Uterus (tissue), 4 donors: Measurements from ENCODE around the gene EP300. TPM values are rescaled to one million over a fixed set of nuclear protein-coding genes. Genes with fewer than 3 reads are reported as not detected.

Experiments used
- DNase-seq, 2 donors: peaks; one replicate each; pipeline ENCODE4 v3.0.0-alpha.2; 2019 to 2020
- H3K27ac ChIP-seq, 2 donors: fragments of 200-600 bp; sonication (generic); 1 replicate in 1 of 2; 2 replicates in 1 of 2; pipeline ENCODE4 v1.5.1; 2016 to 2018
- H3K27me3 ChIP-seq, 2 donors: fragments of 200-600 bp; sonication (generic); one replicate each; pipeline ENCODE4 v1.5.1; 2018 to 2019; ENCODE audit warnings: control low read depth in 1 of 2
- H3K36me3 ChIP-seq, 2 donors: fragments of 200-600 bp; sonication (generic); one replicate each; pipeline ENCODE4 v1.5.1; 2019; ENCODE audit warnings: control low read depth in 1 of 2
- H3K4me1 ChIP-seq, 2 donors: fragments of 200-600 bp; sonication (generic); one replicate each; pipeline ENCODE4 v1.5.1; 2018 to 2019; ENCODE audit warnings: control low read depth in 1 of 2
- H3K4me3 ChIP-seq, 2 donors: fragments of 200-600 bp; sonication (generic); 1 replicate in 1 of 2; 2 replicates in 1 of 2; pipeline ENCODE4 v1.5.1; 2018 to 2019; ENCODE audit warnings: mild to moderate bottlenecking in 1 of 2
- H3K9me3 ChIP-seq, 2 donors: fragments of 200-600 bp; sonication (generic); one replicate each; pipeline ENCODE4 v1.5.1; 2019; ENCODE audit warnings: control low read depth in 1 of 2
- CTCF ChIP-seq, 4 experiments: fragments of 200-600 bp in 2 of 4; fragments of 450-650 bp in 2 of 4; sonication (generic) in 2 of 4; IDR thresholded peaks; one replicate each; pipeline ENCODE4 v1.5.1; 2016 to 2019; ENCODE audit warnings: antibody characterized with exemption in 4 of 4, mild to moderate bottlenecking in 2 of 4, moderate library complexity in 1 of 4
- POLR2A ChIP-seq, 2 donors: fragments of 450-650 bp; IDR thresholded peaks; one replicate each; pipeline ENCODE4 v1.6.1; 2016; ENCODE audit warnings: antibody characterized with exemption in 2 of 2, mild to moderate bottlenecking in 1 of 2, moderate library complexity in 1 of 2
- intact Hi-C: fragments of 100-400 bp; cut with DNase I; formaldehyde crosslinking; loops from one replicate; pipeline ENCODE4 v1.15.1; 2023; ENCODE audit warnings: low total_unique reads
- total RNA-seq, 4 donors: library from RNA; depleted of rRNA in 3 of 4; stranded (reverse); fragments of >200 nt in 3 of 4; gene quantifications; one replicate each; pipeline versions ENCODE4 v1.1.0 to v1.2.4, GENCODE V29; 2014 to 2023
- donor health status: DM: yes; HTN: yes; CAD: no.

Gene EP300
- total RNA-seq, 4 donors from 2014 or later, result 18.8 to 116 (median 72.5) TPM

- intact Hi-C loops, result no loop called here
- Histone ChIP-seq H3K27me3 (no peaks in the 10 kb centered on the region), H3K4me3 (no peak overlapping the region), H3K9me3 (no peaks in the 10 kb centered on the region), H3K27ac (peak overlapping the region; percentile 68 to 69), H3K4me1 (no peaks in the 10 kb centered on the region), H3K36me3 (no peaks in the 10 kb centered on the region)
- peak; percentile 58 to 67 for DNase-seq
- no peak for TF ChIP-seq CTCF (IDR thresholded peaks at IDR 0.05)
- peak in 1 of 2 donors; percentile 32 for TF ChIP-seq POLR2A (IDR thresholded peaks at IDR 0.05)
These were observed 125.3 kb downstream of the EP300 start for GRCh38 chr22:41217553-41218157.

GRCh38 chr22:41222846-41223507, 130.6 kb downstream of the EP300 start:
- Histone ChIP-seq H3K27me3 (no peaks in the 10 kb centered on the region), H3K4me3 (no peak overlapping the region), H3K27ac (no peak overlapping the region), H3K9me3 (no peaks in the 10 kb centered on the region), H3K4me1 (no peaks in the 10 kb centered on the region), H3K36me3 (no peaks in the 10 kb centered on the region)
- intact Hi-C loops, result no loop called here
- no peak for DNase-seq
- TF ChIP-seq CTCF (IDR thresholded peaks at IDR 0.05) (no peak), POLR2A (IDR thresholded peaks at IDR 0.05) (no peak)

- DNase-seq, result no peak
- intact Hi-C loops, result no loop called here
- no peaks in the 10 kb centered on the region for H3K27me3 ChIP-seq
- TF ChIP-seq POLR2A (IDR thresholded peaks at IDR 0.05), result no peak
- TF ChIP-seq CTCF (IDR thresholded peaks at IDR 0.05), result no peak
- no peaks in the 10 kb centered on the region for H3K4me1 ChIP-seq
- no peak overlapping the region for H3K27ac ChIP-seq
- H3K9me3 ChIP-seq, result no peaks in the 10 kb centered on the region
- no peak overlapping the region for H3K4me3 ChIP-seq
- no peaks in the 10 kb centered on the region for H3K36me3 ChIP-seq
These were observed 131.1 kb downstream of the EP300 start for GRCh38 chr22:41223535-41223934.

- H3K4me3 ChIP-seq, result no peak overlapping the region
- no peaks in the 10 kb centered on the region for H3K36me3 ChIP-seq
- no peaks in the 10 kb centered on the region for H3K27me3 ChIP-seq
- intact Hi-C loops, result no loop called here
- H3K27ac ChIP-seq, result no peak overlapping the region
- H3K9me3 ChIP-seq, result no peaks in the 10 kb centered on the region
- TF ChIP-seq POLR2A (IDR thresholded peaks at IDR 0.05), result no peak
- no peak for TF ChIP-seq CTCF (IDR thresholded peaks at IDR 0.05)
- DNase-seq, result no peak
- H3K4me1 ChIP-seq, result no peaks in the 10 kb centered on the region
These were observed 134.6 kb downstream of the EP300 start for GRCh38 chr22:41226723-41227655.

GRCh38 chr22:41229215-41229614, 136.8 kb downstream of the EP300 start:
- intact Hi-C loops, result no loop called here
- no peak overlapping the region for H3K4me3 ChIP-seq
- no peaks in the 10 kb centered on the region for H3K27me3 ChIP-seq
- H3K4me1 ChIP-seq, result no peaks in the 10 kb centered on the region
- no peaks in the 10 kb centered on the region for H3K36me3 ChIP-seq
- no peaks in the 10 kb centered on the region for H3K9me3 ChIP-seq
- H3K27ac ChIP-seq, result no peak overlapping the region
- no peak for DNase-seq
- TF ChIP-seq POLR2A (IDR thresholded peaks at IDR 0.05), result no peak
- no peak for TF ChIP-seq CTCF (IDR thresholded peaks at IDR 0.05)
